ENCODE results near the gene EVL.
A peak's percentile ranks its signal among the peaks of the same experiment; 100 is the strongest.

The EVL gene

GRCh38 chr14:100076133-100076532 is 10.9 kb downstream of the EVL start:
- DNase-seq (ENCODE audit: low read depth in 2 of 2): peak; percentile 25 to 50
- H3K4me3 ChIP-seq (replicated peaks in 1 of 2; ENCODE audit: low read depth in 2 of 2, low read length in 2 of 2): no peak overlapping the region
- TF ChIP-seq CTCF (IDR thresholded peaks at IDR 0.05; ENCODE audit: low read depth, low read length): peak; percentile 23

- TF ChIP-seq CTCF (IDR thresholded peaks at IDR 0.05; ENCODE audit: low read depth, low read length): no peak
- H3K4me3 ChIP-seq (replicated peaks in 1 of 2; ENCODE audit: low read depth in 2 of 2, low read length in 2 of 2): no peak overlapping the region
- DNase-seq (ENCODE audit: low read depth in 2 of 2): peak; percentile 80 to 83
These were observed 11.4 kb downstream of the EVL start for GRCh38 chr14:100076606-100077005.

- TF ChIP-seq CTCF (IDR thresholded peaks at IDR 0.05; ENCODE audit: low read depth, low read length): no peak
- no peak overlapping the region for H3K4me3 ChIP-seq (replicated peaks in 1 of 2; ENCODE audit: low read depth in 2 of 2, low read length in 2 of 2)
- DNase-seq (ENCODE audit: low read depth in 2 of 2): no peak
These were observed 12.2 kb downstream of the EVL start for GRCh38 chr14:100077441-100077840.

GRCh38 chr14:100078216-100078803 is 13.1 kb downstream of the EVL start:
- no peak for DNase-seq (ENCODE audit: low read depth in 2 of 2)
- no peak for TF ChIP-seq CTCF (IDR thresholded peaks at IDR 0.05; ENCODE audit: low read depth, low read length)
- no peak overlapping the region for H3K4me3 ChIP-seq (replicated peaks in 1 of 2; ENCODE audit: low read depth in 2 of 2, low read length in 2 of 2)

GRCh38 chr14:100078997-100079725 is 13.9 kb downstream of the EVL start:
- TF ChIP-seq CTCF (IDR thresholded peaks at IDR 0.05; ENCODE audit: low read depth, low read length): no peak
- no peak overlapping the region for H3K4me3 ChIP-seq (replicated peaks in 1 of 2; ENCODE audit: low read depth in 2 of 2, low read length in 2 of 2)
- peak; percentile 47 to 49 for DNase-seq (ENCODE audit: low read depth in 2 of 2)

GRCh38 chr14:100079726-100080005 is 14.4 kb downstream of the EVL start:
- DNase-seq (ENCODE audit: low read depth in 2 of 2): no peak

More at GRCh38 chr14:100079726-100080005, 14.4 kb downstream of the EVL start:
- TF ChIP-seq CTCF (IDR thresholded peaks at IDR 0.05; ENCODE audit: low read depth, low read length): no peak
- H3K4me3 ChIP-seq (replicated peaks in 1 of 2; ENCODE audit: low read depth in 2 of 2, low read length in 2 of 2): no peak overlapping the region

All from cardiac fibroblast (primary cell).